GM21381 (cell line): ENCODE measurements around the gene SAE1.
"Not testable (repeated sequence)": the region's sequence is repeated elsewhere in the genome, so short reads cannot be mapped to it uniquely, and the experiment has no call there.

ENCODE experiments used
- ATAC-seq: cut with Tn5 transposase; IDR thresholded peaks from one replicate; pipeline ENCODE4 v1.9.1; 2021; ENCODE audit warnings: mild to moderate bottlenecking, moderate library complexity; ENCODE audit not compliant: unreplicated experiment

SAE1 gene

GRCh38 chr19:47125669-47125938, 5.0 kb upstream of the SAE1 start:
- ATAC-seq, result no peak

- ATAC-seq, result no peak
Measured at GRCh38 chr19:47129579-47129978, 1.1 kb upstream of the SAE1 start.

- ATAC-seq, result no peak
Measured at GRCh38 chr19:47130120-47130588, 481 bp upstream of the SAE1 start.

GRCh38 chr19:47132194-47132852, 1.7 kb downstream of the SAE1 start:
- no peak for ATAC-seq

- no peak for ATAC-seq
Measured at GRCh38 chr19:47133021-47133471, 2.4 kb downstream of the SAE1 start.

- ATAC-seq, result no peak
Measured at GRCh38 chr19:47134545-47134944, 3.9 kb downstream of the SAE1 start.

GRCh38 chr19:47135156-47135555, 4.5 kb downstream of the SAE1 start:
- ATAC-seq, result no peak

GRCh38 chr19:47141252-47141651, 10.6 kb downstream of the SAE1 start:
- ATAC-seq, result not testable (repeated sequence)

GRCh38 chr19:47141695-47142094, 11.1 kb downstream of the SAE1 start:
- no peak for ATAC-seq

- ATAC-seq, result no peak
Measured at GRCh38 chr19:47142779-47143178, 12.1 kb downstream of the SAE1 start.

- ATAC-seq, result no peak
Measured at GRCh38 chr19:47143322-47144073, 12.9 kb downstream of the SAE1 start.

GRCh38 chr19:47144630-47145029, 14.0 kb downstream of the SAE1 start:
- no peak for ATAC-seq

- no peak for ATAC-seq
Measured at GRCh38 chr19:47145639-47146486, 15.2 kb downstream of the SAE1 start.

- ATAC-seq, result no peak
Measured at GRCh38 chr19:47146920-47147319, 16.3 kb downstream of the SAE1 start.

- ATAC-seq, result no peak
Measured at GRCh38 chr19:47151627-47152026, 21.0 kb downstream of the SAE1 start.

- ATAC-seq, result no peak
Measured at GRCh38 chr19:47152205-47152604, 21.6 kb downstream of the SAE1 start.

- no peak for ATAC-seq
Measured at GRCh38 chr19:47152632-47153031, 22.0 kb downstream of the SAE1 start.

GRCh38 chr19:47153266-47153665, 22.6 kb downstream of the SAE1 start:
- no peak for ATAC-seq

- ATAC-seq, result no peak
Measured at GRCh38 chr19:47155148-47155547, 24.5 kb downstream of the SAE1 start.

GRCh38 chr19:47156861-47157430, 26.3 kb downstream of the SAE1 start:
- no peak for ATAC-seq
